ENCODE measurements around the gene ATP5PD.
"Not testable (repeated sequence)": the region's sequence is repeated elsewhere in the genome, so short reads cannot be mapped to it uniquely, and the experiment has no call there.

The ATP5PD gene

DNA sequence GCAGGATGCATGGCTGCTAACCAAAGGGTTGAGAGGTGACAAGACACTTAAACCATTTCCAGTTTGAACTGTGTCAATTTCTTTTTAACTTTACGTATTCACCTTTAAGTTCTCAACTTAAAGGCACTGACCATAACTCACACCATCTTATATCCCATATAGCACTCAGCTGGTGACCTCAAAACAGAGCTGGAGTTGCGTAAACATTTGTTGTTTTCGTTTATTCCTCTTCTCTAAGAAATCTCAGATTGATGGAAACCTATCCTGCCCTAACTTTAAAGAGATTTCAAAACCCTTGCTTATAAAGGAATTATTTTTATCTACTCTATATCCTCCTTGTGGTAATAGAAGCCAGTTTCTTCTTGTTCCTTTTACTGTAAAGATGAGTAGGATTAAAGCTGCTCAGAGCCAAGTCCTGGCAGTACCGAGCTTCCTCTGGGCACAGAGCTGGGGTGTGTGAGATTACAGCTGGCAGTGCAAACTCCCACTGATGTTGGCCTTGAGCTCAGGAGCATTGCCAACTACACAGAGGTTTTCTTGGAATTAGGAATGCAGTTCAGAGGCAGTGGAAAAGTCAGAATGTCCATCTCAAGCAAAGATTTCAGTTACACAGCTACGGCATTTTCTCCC, 1.6 kb upstream of the ATP5PD start:
- DNase-seq: no peak

DNA sequence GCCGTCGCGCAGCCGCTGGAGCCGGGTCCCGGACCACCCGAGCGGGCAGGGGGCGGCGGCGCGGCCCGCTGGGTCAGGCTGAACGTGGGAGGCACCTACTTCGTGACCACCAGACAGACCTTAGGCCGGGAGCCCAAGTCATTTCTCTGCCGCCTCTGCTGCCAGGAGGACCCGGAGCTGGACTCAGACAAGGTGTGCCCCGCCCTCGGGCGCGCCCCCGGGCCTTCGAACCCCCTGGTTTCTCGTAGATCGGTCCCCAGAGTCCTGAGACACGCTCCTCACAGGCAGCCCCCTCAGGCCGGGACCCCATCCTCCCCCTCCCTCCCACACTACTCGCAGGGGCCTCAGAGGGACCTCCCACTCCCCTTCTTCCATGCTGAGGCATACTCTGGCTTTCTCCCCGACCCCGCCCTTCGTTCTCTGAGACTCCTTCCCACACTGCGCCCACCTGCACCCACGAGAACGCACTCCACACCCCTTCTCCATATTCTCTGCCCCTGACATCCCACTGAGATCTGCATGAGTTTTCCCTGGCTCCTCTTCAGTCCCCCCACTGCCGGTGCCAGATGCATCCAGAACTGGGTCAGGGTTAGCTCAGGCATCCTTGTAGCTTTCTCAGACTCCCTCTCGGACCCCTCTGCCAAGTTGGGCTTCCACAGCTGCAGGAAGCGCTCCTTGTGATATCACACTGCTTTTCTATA, 779 bp upstream of the ATP5PD start:
- DNase-seq: peak; percentile 51

DNA sequence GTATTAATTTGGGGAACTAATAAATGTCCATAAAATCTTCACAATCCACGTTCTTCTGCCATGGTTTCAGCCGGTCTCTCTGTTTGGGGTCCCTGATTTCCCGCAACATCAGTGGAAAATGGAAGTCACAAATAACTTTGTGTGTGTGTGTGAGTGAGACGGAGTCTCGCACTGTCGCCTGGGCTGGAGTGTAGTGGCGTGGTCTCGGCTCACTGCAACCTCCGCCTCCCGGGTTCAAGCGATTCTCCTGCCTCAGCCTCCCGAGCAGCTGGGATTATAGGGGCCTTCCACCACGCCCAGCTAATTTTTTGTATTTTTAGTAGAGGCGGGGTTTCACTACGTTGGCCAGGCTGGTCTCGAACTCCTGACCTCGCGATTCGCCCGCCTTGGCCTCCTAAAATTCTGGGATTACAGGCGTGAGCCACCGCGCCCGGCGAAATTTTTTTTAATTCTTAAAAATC, 793 bp downstream of the ATP5PD start:
- DNase-seq: not testable (repeated sequence)

DNA sequence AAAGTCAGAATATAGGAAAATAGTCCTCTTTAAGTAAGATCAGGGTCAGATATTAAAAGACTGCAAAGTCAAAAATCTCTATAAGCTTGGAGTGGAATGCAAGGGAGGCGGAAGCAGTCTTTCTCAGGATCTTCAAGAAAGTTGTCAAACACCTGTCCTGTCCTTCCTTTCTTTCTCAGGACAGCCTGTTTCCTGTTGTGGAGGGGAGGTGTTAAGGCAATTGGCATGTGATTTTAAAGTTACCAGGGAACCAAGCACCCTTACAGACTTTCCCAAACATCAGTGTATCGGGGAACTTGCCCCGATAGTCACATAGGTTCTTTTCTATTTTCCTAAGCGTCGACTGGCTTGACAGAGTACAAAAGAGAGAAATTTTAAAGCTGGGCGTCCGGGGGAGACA, 2.1 kb downstream of the ATP5PD start:
- DNase-seq: no peak

DNA sequence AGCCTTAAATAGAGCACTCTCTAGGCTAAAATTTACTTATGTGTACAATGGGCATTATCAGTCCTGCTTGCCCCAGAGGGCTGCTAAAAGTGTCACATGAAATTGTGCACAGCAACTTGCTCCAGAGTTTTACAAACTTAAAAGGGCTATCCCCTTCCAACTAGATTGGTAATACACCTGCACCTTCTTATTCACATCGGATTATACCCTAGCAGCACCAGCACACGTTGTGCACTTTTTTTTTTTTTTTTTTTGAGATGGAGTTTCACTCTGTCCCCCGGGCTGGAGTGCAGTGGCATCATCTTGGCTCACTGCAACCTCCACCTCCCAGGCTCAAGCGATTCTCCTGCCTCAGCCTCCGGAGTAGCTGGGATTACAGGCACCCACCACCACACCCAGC, 3.0 kb downstream of the ATP5PD start:
- not testable (repeated sequence) for DNase-seq

DNA sequence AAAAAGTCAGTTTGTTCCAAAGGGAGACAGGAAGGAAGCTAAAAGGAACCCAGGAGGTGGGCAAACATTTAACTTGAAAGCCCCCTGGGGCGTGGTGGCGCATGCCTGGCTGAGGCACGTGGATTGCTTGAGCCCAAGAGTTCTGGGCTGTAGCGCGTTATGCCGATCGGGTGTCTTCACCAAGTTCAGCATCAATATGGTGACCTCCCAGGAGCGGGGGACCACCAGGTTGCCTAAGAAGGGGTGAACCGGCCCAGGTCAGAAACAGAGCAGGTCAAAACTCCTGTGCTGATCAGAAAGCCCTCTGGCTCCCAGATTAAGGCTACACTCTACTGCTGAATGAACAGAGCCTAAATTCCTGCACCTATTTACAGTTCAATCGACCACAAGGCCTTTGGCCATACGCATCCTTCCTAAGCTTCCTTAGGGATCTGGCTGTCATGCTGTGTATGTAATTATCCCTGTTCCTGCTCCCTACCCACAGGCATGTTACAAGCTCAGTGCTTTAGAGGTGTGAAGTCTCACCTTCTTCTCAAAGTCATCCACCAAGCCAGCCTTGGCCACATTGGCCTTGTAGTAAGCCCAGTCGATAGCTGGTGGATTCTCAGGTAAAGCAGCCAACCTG, 5.0 kb downstream of the ATP5PD start:
- no peak for DNase-seq

DNA sequence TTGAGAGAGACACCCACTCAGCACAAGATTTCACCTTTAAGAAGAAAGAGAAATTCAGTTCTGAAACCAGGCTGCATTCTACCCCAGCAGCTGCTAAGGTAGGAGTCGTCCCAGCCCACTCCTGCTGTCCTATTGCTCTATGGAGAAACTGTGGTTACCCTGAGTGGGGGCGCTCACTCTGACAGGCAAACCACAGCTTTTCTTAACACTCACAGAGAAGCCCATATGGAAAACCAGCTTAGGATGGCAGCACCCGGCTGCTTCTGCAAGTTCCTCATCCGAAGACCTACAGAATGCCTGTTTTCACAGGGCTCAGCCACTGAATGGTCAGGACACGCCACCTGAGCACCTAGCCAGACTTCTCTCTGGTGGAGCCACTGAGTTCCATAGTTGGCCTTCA, 7.5 kb downstream of the ATP5PD start:
- no peak for DNase-seq

DNA sequence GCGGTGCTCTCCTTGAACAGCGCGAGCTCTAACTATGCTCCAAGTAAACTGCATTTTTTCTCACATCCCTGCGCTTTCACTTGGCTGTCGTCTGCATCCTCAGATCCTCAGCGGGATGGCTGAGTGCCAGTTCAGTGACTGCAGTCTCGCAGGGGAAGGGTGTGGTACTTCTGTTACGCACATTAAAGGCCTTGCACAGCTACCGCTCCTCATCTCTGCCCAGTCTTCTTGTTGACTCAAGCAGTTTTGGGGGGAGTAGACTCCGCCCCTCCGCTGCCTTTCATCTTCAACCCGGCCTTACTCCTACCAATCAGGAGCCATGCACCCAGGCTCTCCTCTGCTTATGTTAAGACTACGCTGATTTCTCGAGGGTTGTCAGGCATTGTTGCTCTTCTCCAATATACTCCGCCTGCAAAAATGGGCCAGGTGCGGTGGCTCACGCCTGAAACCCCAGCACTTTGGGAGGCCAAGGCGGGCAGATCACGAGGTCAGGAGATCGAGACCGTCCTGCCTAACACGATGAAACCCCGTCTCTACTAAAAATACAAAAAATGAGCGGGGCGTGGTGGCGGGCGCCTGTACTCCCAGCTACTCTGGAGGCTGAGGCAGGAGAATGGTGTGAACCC, 10.0 kb downstream of the ATP5PD start:
- peak; percentile 79 for DNase-seq

DNA sequence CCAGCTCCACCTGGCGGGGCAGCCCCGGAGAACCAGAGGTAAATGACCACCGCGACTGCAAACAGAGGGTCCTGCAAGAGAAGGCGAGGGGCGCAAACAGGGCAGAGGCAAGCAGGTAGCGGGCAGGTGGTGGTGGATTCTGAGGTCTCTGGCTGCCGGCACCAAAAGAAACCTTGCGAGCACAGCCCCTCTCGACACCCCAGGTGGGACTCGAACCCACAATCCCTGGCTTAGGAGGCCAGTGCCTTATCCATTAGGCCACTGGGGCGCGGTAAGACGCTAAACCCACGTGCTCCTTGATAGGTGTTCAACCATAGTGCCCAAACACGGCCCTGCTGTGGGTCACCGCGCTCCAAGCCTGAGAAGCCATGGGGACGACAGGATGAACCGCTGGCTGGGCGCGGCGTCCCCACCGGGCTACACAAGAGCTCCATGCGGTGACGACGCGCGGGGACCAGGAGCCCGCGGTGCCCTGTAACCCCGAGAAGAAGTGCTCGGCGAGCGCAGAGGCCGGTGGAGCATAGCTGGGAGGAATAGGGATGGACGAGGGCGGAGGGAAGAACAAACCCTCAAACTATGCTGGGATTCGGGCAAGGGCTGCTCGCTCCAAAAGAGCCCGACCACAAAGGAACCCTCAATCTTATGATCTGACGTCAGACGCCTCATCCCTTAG, 12.4 kb downstream of the ATP5PD start:
- peak; percentile 97 for DNase-seq

DNA sequence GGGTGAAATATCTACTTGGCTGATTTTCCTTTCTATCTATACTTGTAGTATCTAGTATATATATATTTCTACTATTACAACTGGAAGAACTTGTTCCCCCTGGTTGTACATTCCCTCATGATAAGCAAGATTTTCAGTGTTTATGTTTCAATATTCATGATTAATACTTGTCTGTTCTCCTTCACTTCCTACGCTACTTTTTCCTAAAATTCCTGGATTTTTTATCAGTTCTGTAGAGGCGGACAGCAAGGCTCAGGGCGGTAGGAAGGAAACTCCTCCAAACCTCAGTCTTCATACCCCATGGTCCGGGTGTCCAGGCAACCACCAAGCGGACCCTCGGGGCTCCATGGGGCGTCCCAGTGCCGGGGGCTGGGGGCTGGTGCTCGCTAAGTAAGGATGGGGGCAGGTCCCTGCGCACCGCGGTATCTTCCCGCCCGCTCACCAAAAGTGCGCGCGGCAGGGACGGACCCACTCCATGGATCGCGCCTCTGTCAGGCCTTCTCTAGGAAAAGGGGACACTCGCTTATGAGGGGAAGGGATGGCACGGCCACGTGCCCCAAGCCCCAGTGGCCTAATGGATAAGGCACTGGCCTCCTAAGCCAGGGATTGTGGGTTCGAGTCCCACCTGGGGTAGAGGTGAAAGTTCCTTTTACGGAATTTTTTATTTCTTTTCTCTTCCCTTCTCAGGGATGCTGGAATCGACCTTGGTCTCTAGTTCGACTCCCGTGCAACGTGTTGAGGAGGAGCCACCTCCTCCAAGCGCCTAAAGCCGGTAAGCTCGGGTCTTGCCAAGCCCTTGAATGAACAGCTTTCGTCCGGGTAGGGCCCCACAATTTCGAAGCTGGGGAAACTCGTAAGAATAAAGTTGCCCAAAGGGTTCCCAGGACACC, 13.2 kb downstream of the ATP5PD start:
- peak; percentile 96 for DNase-seq

DNA sequence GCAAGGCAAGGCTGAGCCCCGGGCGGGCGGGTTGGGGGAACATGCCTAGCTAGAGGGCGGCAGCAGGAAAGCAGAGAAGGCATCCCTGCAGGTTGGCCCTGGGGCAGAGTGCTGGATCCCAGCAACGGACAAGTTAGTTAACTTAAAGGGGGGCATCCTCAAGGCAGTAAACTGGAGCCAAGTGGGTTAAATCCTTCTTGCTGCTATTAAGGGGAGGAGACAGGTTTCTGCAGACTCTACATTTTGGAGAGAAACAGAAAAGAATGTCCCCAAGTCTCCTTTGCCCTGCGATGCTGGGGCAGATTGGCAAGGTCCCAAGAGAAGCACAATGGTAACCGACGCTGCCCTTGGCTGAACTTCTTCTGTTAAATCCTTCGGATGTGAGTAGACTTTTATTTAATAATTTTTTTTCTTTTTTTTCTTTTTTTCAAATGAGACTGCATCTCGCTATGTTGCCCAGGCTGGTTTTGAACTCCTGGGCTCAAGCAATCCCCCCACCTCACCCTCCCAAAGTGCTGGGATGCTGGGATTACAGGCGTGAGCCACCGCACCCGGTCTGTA, 14.0 kb downstream of the ATP5PD start:
- no peak for DNase-seq

DNA sequence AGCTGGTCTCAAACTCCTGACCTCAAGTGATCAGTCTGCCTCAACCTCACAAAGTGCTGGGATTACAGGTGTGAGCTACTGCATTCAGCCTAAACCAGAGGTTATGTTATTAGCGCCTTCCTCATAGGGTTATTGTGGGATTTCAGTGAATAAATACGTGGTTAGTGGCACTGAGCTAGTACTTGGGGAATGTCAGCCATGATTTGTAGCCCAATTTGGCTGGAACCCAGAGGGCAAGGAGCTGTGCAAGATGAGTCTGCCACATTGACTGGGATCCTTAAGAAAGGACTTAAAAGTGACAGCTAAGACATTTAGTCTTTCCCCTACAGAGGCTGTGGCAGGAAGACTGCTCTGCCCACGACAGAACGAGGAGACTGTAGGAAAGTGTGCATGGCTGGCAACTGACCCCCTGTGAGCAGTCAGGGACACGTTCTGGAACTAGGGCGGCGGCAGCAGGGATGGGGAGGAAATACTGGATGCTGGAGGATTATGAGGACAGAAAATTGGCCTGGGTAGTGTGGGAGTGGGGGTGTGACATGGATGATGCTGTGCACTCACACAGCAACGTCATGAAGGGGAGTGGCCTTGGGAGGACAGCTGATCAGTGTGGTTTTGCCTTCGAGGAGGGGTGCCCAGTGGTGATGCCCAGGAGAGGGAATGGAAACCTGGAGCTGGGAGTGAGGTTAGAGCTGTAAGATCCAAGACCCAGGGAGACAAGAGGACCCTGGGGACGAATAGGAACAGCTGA, 14.6 kb downstream of the ATP5PD start:
- peak; percentile 75 for DNase-seq

DNA sequence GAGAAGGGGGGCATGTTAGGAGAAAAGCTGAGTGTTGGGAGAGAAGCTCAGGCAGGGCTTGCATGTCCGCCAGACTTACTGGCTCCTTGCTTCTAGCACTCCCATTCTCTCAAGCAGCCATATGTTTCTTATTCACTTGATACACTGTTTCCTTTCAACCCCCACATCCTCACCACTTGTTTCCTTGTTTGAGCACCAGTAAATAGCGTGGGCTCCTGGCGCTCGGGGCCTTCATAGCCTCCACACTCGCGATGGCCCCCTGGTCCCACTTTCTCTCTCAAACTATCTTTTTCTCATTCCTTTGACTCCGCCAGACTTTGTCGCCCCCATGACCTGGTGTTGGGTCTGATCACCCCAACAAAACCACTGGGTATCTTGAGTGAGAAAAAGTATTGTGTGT, 16.6 kb downstream of the ATP5PD start:
- DNase-seq: no peak

DNA sequence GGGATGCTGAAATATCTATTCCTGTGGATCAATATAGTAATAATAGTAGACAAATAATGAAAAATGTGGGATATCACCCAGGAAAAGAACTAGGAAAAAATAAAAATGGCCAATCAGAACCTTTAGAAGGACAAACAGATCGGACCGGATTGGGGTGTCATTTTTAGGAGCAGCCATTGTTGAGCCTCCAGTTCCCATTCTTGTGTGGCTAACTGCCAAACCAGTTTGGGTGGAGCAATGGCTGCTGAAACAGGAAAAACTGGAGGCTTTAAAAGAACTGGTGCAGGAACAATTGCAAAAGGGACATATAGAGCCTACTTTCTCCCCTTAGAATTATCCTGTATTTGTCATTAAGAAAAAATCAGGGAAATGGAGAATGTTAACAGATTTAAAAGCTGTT, 20.1 kb downstream of the ATP5PD start:
- not testable (repeated sequence) for DNase-seq

DNA sequence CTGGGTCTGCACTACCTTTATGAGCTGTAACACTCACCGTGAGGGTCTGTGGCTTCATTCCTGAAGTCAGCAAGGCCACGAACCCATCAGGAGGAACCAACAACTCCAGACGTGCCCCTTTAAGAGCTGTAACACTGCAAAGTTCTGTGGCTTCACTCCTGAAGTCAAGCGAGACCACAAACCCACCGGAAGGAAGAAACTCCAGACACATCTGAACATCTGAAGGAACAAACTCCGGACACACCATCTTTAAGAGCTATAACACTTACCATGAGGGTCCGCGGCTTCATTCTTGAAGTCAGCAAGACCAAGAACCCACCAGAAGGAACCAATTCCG, 21.4 kb downstream of the ATP5PD start:
- not testable (repeated sequence) for DNase-seq

DNA sequence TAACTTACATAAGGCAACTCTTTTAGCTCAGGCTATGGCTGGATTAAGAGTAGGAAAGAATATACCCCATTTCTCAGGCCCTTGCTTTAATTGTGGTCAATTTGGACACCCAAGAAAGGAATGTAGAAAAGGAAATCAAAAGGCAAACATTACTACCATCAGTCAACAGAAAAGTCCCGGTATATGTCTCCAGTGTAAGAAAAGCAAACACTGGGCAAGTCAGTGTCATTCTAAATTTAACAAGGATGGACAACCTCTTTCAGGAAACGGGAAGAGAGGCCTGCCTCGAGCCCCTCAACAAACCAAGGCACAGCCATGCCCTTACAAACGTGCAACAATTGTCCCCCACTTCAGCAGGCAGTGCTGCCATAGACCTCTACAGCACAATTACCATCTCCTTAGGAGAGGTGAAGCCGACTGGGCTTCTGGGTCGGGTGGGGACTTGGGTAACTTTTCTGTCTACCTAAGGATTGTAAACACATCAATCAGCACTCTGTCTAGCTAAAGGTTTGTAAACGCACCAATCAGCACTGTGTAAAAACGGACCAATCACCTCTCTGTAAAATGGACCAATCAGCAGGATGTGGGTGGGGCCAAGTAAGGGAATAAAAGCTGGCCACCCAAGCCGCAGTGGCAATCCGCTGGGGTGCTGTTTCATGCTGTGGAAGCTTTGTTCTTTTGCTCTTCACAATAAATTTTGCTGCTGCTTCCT, 21.9 kb downstream of the ATP5PD start:
- DNase-seq: peak; percentile 54

DNA sequence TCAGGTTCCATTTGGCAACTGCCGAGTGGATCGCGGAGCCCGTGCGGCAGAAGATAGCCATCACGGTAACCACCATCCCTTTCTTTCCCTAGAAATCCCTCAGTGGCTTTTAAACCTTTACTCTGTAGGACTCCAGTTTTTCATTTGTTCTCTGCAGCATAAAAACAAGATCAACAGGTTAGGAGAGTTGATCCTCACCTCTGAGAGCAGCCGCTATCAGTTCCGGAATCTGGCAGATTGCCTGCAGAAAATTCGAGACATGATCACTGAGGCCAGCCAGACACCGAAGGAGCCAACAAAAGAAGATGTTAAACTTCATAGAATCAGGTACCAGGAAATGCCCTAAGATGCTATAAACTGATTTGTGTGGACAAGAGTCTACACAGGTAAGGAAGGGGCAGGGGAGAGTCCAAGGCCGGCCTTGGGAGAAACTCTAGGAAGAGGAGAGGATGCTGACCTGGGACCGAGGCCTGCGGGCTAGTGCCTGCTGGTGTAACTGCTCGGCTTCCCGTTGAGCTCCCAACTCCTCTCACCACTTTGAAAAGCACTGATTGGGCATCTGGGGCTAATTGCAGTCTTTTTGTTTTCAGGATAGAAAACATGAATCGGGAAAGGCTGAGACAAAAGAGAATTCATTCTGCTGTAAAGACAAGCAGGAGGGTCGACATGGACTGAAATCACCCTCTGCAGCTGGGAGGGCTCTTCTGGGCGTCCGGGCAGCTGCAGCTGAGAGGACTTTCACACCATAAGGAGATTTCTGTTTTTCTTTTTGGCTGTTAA, 26.2 kb downstream of the ATP5PD start:
- no peak for DNase-seq

DNA sequence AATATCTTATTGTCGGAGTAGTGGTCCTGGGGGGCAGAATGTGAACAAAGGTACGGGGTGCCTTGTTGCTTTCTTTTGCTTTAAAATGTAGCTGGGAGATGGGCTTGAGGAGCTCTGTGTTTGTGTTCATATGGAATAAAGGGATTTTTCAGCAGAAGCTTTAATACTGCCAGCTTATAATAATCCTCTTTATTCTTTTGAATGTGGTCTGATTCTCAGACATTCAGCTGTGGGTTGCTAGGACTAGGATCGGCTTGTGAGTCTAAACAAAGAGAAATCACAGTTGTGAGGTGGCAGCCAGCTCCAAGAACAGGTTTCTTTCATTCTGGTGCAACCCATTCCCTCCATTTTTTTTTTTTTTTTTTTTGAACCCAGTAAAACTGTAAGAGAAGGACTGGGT, 27.1 kb downstream of the ATP5PD start:
- no peak for DNase-seq

DNA sequence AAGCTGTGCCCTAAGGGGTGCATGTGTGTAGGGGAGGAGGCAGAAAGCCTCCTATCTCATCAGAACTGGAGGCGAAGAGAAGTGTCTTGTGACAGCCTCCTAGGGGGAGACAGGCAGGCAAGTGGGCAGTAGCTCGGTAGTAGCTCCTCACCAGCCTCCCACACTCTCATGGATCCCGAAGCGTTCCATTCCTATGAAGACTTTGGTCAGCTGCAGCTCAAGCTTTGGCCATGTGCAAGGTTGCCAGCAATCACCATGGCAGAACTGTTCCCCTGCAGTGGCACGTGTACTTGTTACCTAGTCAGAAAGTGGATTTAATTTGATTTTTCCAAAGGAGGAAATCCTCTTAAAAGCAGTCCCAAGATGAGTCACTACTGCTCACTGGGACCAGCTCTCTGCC, 27.6 kb downstream of the ATP5PD start:
- DNase-seq: no peak

DNA sequence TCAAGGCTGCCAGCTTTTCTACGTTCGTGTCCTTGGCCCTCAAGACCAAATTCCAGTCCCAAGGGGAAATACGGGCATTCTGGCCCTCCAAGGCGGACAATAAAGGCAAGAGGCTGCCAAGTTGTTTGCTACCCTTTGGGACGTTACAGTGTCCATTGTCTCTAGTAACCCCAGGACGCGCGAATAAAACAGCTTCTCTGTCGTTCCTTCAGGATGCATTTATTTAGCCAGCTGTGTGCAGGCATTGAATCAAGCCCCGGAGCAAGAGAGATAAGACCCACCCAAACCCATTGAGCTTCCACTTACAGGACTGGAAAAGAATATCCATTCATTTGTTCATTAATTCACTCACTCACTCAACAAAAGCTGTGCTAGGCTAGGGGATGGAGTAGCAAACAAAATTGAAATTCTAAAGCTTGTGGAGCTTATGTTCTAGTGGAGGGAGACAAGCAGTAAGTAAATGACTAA, 33.6 kb downstream of the ATP5PD start:
- DNase-seq: no peak

Measured in stimulated activated CD4-positive, alpha-beta T cell treated with anti-CD3 and anti-CD28 coated beads, Interleukin-15, amount 100 ng/mL, for 24 hours (primary cell).